Aortic smooth muscle cell (primary cell): ENCODE results near the gene GGA2. TPM values are rescaled to one million over a fixed set of nuclear protein-coding genes. Genes with fewer than 3 reads are reported as not detected.

Source experiments
- total RNA-seq: library from RNA; depleted of rRNA; stranded (reverse); fragments of >200 nt; gene quantifications from 2 replicates; pipeline ENCODE4 v1.2.3, GENCODE V29; 2014

The GGA2 gene
- 21.1 and 21.4 TPM in 2 replicates for total RNA-seq

GRCh38 chr16:23510164-23510914 lies at the start of gene GGA2:
TSS of gene GGA2 (minus strand) at chr16:23510494. CDS start at chr16:23510411, 83 bp downstream.

GRCh38 chr16:23556881-23557778 lies 46.8 kb upstream of the GGA2 start, which contains the start of the genes EARS2 and UBFD1:
TSS of gene EARS2 (minus strand) at chr16:23557350. CDS start at chr16:23557343, 7 bp downstream.
TSS of gene UBFD1 (plus strand) at chr16:23557727. CDS start at chr16:23557743, 16 bp downstream.

GRCh38 chr16:23452572-23453337 lies 57.5 kb downstream of the GGA2 start, which contains the start of gene COG7:
TSS of gene COG7 (minus strand) at chr16:23453189. CDS start at chr16:23452994, 195 bp downstream.

Other genes starting within 250 kb of the GGA2 start
- gene SCNN1B, start 208.2 kb downstream of the GGA2 start, total RNA-seq = not detected in 2 replicates
- gene COG7, start 57.3 kb downstream of the GGA2 start, total RNA-seq = 15.6 and 16.7 TPM in 2 replicates
- gene EARS2, start 46.9 kb upstream of the GGA2 start, total RNA-seq = 22.5 and 31.6 TPM in 2 replicates
- 60.5 and 69.3 TPM in 2 replicates for gene UBFD1, start 47.2 kb upstream of the GGA2 start, total RNA-seq
- gene NDUFAB1, start 85.8 kb upstream of the GGA2 start, total RNA-seq = 58.4 and 60.9 TPM in 2 replicates
- gene PALB2, start 130.8 kb upstream of the GGA2 start, total RNA-seq = 6.5 and 7.3 TPM in 2 replicates
- gene DCTN5, start 131.0 kb upstream of the GGA2 start, total RNA-seq = 50.1 and 55.3 TPM in 2 replicates
- 8.2 and 12.2 TPM in 2 replicates for gene PLK1, start 168.4 kb upstream of the GGA2 start, total RNA-seq
- 0.19 and 0.40 TPM in 2 replicates for gene ERN2, start 202.7 kb upstream of the GGA2 start, total RNA-seq
- gene CHP2, start 244.5 kb upstream of the GGA2 start, total RNA-seq = not detected in 2 replicates